Superior temporal gyrus (tissue), 1 donor: ENCODE data around the gene LIME1.

ENCODE experiments used
- DNase-seq: peaks from one replicate; pipeline ENCODE4 v3.0.0-alpha.2; 2016; ENCODE audit errors: extremely low spot score

The LIME1 gene

GRCh38 chr20:63750807-63751470, 14.5 kb downstream of the LIME1 start:
- DNase-seq, result no peak

GRCh38 chr20:63751471-63752271, 15.2 kb downstream of the LIME1 start:
- no peak for DNase-seq

- no peak for DNase-seq
These were observed 16.1 kb downstream of the LIME1 start for GRCh38 chr20:63752411-63753101.

- no peak for DNase-seq
These were observed 16.9 kb downstream of the LIME1 start for GRCh38 chr20:63753381-63753780.

GRCh38 chr20:63754008-63754407, 17.5 kb downstream of the LIME1 start:
- no peak for DNase-seq

GRCh38 chr20:63755933-63756647, 19.6 kb downstream of the LIME1 start:
- DNase-seq, result no peak

- no peak for DNase-seq
These were observed 20.2 kb downstream of the LIME1 start for GRCh38 chr20:63756648-63756991.

GRCh38 chr20:63758152-63758551, 21.7 kb downstream of the LIME1 start:
- no peak for DNase-seq

- DNase-seq, result no peak
These were observed 23.0 kb downstream of the LIME1 start for GRCh38 chr20:63759377-63759901.

- no peak for DNase-seq
These were observed 28.8 kb downstream of the LIME1 start for GRCh38 chr20:63765082-63765873.

GRCh38 chr20:63765902-63766301, 29.4 kb downstream of the LIME1 start:
- no peak for DNase-seq

- DNase-seq, result no peak
These were observed 30.4 kb downstream of the LIME1 start for GRCh38 chr20:63766695-63767426.

GRCh38 chr20:63767456-63767855, 31.0 kb downstream of the LIME1 start:
- DNase-seq, result no peak

- DNase-seq, result no peak
These were observed 31.4 kb downstream of the LIME1 start for GRCh38 chr20:63767886-63768285.

GRCh38 chr20:63768591-63769515, 32.4 kb downstream of the LIME1 start:
- DNase-seq, result no peak

- DNase-seq, result no peak
These were observed 33.5 kb downstream of the LIME1 start for GRCh38 chr20:63769891-63770474.

- no peak for DNase-seq
These were observed 34.7 kb downstream of the LIME1 start for GRCh38 chr20:63771046-63771707.

- no peak for DNase-seq
These were observed 36.5 kb downstream of the LIME1 start for GRCh38 chr20:63772781-63773518.
